Frontal cortex (tissue), 4 donors: Measurements from ENCODE around the gene LRRC42. TPM values are rescaled to one million over a fixed set of nuclear protein-coding genes. Genes with fewer than 3 reads are reported as not detected.
"Not testable (repeated sequence)": the region's sequence is repeated elsewhere in the genome, so short reads cannot be mapped to it uniquely, and the experiment has no call there.

Experiments used
- DNase-seq, 2 donors: peaks; one replicate each; pipeline ENCODE4 v3.0.0; 2012; ENCODE audit warnings: low spot score in 2 of 2
- FAIRE-seq: peaks from 2 replicates; lab custom pipeline; 2012; peaks lifted over from hg19 to GRCh38; lab: Jason Lieb, UNC
- total RNA-seq: library from RNA; depleted of rRNA; stranded (reverse); fragments of >200 nt; gene quantifications from one replicate; pipeline ENCODE4 v1.2.3, GENCODE V29; 2014
- donor health status: control.
- donor health status: control.
- donor health status: control.

Gene LRRC42
- total RNA-seq, 1 donor from 2014 or later, result 21.2 TPM

DNA sequence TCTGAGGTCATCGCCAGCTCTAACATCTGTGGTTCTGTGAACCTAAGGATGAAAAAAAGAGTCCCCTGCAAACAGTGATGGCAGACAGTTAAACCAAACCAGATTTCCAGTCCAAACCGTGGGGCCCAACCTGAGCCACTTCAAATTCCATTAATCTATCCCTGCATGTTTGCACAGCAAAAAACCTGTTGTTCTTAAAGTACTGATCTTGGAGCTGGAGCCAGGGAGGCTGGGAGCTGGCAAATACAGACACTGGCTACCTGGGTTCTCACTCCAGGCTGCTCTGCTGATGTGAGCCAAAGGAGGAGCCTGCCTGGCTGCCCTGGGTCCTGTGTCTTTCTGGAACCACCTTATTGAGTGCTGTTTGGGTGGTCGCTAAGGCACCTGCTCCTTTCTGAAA is 55.4 kb downstream of the LRRC42 start:
- FAIRE-seq (no peak), DNase-seq (no peak)

DNA sequence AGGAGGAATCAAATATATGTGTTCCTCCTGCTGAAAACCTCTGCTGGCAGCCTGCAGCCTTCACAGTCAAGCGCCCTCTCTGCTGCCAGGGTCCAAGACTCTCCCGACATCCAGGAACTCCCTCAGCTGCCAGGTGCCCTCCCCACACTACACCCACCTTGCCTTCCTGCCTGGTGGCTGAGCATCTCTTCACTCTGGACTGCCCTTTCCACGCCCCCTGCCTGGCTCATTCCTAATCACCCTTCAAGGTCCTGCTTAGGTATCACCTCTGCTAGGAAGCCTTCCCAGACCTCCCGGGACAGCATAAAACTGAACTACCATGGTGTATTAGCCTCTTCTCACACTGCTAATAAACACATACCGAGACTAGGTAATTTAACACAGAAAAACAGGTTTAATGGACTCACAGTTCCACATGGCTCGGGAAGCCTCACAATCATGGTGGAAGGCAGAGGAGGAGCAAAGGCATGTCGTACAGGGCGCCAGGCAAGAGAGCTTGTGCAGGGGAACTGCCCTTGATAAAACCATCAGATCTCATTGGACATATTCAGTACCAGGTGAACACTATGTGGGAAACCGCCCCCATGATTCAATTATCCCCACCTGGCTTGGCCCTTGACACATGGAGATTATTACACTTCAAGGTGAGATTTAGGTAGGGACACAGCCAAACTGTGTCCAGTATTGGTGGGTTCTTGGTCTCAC is 56.5 kb downstream of the LRRC42 start:
- no peak for FAIRE-seq
- DNase-seq, result no peak

DNA sequence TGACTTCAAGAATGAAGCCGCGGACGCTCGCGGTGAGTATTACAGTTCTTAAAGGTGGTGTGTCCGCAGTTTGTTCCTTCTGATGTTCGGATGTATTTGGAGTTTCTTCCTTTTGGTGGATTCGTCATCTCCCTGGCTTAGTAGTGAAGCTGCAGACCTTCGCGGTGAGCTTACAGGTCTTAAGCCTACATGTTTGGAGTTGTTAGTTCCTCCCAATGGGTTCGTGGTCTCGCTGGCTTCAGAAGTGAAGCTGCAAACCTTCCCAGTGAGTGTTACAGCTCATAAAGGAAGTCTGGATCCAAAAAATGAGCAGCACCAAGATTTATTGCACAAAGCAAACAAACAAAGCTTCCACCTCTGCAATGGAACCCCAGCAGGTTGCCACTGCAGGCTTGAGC is 57.1 kb downstream of the LRRC42 start:
- no peak for DNase-seq
- FAIRE-seq, result no peak

DNA sequence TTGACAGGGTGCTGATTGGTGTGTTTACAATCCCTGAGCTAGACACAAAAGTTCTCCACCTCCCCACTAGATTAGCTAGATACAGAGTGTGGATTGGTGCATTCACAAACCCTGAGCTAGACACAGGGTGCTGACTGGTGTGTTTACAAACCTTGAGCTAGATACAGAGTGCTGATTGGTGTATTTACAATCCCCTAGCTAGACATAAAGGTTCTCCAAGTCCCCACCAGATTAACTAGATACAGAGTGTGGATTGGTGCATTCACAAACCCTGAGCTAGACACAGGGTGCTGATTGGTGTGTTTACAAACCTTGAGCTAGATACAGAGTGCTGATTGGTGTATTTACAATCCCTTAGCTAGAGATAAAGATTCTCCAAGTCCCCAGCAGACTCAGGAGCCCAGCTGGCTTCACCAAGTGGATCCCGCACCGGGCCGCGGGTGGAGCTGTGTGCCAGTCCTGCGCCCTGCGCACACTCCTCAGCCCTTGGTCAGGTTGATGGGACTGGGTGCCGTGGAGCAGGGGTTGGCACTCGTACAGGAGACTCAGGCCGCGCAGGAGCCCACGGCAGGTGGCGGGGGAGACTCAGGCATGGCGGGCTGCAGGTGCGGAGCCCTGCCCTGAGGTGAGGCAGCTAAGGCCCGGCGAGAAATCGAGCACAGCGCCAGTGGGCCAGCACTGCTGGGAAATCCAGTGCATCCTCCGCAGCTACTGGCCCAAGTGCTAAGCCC is 57.8 kb downstream of the LRRC42 start:
- not testable (repeated sequence) for FAIRE-seq, DNase-seq

DNA sequence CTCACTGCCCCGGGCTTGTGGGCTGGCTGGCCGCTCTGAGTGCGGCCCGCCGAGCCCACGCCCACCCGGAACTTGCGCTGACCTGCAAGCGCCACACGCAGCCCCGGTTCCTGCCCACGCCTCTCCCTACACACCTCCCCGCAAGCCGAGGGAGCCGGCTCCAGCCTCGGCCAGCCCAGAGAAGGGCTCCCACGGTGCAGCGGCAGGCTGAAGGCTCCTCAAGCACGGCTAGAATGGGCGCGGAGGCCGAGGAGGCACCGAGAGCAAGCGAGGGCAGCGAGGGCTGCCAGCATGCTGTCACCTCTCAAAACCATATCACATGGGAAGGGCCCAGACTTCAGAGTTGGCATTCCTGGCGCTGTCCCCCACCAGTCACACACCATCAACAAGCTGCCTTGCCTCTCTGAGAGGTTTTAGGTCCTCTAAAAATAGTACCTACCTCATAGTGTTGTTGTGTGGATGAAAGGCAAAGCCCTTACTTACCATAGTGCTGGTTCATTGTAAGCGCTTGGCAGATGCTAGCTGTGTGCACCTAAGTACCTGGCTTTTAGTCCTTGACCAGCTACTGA is 58.4 kb downstream of the LRRC42 start:
- DNase-seq, result no peak
- no peak for FAIRE-seq

DNA sequence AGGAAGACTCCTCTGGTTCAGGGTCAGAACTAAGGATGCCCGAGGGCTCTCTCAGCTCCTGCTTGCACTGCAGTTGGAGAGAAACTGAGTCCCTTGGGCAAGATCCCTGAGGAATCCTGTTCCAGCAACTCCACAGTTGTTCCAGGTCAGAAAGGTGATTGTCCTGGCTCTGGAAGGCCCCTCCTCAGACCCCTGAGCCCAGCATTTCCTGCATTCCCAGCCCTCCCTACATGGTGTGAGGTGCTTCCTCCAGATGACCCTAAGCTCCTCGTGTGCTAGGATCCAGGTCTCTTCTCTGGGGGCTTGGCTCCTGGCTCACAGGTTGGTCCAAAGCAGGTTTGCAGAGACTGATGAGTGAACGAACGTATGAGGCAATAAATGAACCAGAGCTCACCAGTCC is 60.4 kb downstream of the LRRC42 start:
- DNase-seq (no peak), FAIRE-seq (no peak)

DNA sequence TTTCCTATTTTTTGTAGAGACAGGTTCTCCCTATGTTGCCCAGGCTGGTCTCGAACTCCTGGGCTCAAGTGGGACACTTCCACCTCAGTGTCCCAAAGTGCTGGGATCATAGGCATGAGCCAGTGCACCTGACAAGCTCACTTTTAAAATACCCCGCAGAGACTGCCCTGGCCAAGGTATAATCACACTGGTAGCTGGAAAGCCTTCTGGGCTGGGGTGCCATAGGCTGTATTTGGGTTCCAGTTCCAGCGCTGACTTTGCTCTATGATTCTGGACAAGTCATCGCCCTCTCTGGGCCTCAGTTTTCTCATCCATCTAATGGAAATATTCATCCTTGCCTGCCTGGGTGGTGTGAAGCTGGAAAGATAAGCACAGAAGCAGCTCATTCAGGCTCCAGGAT is 61.5 kb downstream of the LRRC42 start:
- DNase-seq (no peak), FAIRE-seq (no peak)

DNA sequence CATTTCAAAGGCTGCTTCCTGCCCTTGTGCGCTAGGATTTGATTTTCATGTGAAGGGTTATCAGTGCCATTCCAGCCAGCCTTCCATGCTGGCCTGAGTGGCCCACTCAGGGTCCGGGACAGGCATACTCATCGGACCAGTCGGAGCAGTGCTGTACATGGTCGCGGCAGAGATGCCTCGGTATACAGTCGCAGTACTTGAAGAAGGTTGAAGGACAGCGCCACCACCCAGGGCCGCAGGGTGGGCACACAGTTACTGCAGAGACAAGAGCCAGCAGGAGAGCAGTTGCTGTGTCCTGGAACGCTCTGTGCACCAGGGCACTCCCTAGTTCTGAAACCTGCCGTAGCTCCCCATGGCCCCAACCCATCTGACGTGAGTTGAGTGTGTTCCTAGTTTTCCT is 62.7 kb downstream of the LRRC42 start:
- DNase-seq (no peak), FAIRE-seq (no peak)

DNA sequence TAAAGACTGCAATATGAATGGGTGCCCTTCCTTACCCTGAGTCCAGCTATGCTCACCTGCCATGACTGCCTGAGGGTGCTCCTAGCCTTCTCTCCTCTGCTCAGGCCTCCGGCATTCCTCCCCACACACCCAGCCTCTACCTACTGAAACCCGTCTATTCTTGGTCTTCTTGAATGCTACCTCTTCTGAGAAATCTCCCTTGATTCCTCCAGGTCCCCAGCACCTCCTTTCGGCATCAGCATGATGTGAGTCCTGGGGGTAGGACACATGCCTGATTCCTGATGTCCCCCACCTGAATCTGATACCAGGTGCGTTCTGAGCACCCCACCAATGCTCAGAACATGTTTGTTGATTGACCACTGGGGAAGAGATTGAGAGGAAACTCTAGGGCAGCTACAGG is 63.3 kb downstream of the LRRC42 start:
- FAIRE-seq (no peak), DNase-seq (no peak)

DNA sequence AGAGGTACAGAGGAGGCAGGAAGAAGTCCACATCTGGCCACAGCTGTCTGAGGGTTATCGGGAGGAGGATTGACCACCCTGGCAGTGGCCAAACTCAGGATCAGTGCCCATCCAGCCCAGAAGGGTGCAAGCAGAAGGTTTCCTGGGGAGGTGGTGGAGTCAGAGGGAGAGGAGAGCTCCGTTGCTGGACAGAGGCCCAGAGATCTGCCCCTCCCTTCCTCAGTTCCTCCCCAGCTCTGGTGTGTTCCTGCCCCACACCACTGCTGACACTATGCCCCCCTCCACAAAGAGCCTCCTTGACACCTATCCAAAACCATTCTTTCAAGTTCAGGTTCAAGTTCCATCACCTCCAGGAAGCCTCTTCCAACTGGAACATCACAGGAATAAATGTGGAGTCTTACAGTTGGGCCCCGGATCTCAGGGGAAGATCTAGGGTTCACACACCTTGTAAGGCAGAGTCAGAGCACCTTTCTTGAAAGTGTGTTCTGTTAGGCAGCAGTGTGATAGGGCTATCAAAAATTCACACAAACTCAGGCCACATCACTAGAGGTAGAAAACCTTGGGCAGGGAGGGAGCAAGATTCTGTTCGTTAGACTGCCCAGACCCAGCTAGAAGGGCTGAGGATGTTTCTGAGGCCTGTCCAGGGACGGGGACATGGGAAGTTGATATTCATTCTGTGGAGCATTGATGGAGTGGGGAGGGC is 64.4 kb downstream of the LRRC42 start:
- FAIRE-seq (no peak), DNase-seq (no peak)

DNA sequence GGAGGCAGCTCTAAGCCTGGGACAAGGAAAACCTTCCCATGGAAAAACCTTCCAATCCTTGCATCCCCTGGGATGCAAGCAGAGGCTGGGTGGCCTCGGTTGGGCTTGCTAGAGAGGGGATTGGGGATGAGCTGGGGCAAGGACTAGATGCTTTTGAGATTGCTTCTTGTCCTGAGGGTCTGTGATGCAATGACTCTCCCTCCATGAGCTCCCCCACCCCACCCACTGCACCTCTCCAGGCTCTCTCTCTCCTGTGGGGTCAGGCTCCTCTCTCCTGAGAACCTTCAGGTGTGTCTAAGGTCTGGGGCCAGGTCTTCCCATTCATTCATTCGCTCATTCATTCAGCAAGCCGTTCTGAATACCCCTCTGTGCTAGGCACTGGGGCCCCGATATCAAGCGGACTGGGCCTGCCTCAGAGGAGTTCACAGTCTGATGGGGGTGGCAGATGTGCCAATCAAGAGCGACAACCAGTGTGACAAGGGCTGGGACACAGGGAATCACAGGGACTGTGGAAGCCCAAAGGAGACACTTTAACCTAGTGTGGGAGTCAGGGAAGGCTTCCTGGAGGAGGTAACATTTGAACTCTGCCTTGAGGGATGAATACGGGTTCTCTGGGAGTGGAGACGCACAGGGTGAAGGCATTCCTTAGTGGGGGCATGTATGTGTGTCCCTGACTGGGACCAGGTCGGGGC is 65.3 kb downstream of the LRRC42 start:
- DNase-seq (no peak), FAIRE-seq (no peak)

DNA sequence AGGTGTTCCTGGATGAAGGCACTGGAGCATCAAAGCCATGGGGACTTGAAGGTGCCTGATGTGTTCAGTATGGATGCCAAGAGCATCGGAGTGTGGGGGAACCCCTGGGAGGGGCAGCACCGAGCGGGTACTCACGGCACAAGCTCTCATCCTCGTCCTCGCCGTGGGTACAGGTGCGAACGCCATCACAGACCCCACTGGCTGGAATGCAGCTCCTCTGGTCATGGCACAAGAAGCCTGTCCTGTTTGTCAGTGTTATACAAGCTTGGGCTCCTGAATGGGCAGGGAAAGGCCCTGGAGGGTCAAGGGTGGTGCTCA is 65.8 kb downstream of the LRRC42 start:
- DNase-seq, result no peak
- no peak for FAIRE-seq

DNA sequence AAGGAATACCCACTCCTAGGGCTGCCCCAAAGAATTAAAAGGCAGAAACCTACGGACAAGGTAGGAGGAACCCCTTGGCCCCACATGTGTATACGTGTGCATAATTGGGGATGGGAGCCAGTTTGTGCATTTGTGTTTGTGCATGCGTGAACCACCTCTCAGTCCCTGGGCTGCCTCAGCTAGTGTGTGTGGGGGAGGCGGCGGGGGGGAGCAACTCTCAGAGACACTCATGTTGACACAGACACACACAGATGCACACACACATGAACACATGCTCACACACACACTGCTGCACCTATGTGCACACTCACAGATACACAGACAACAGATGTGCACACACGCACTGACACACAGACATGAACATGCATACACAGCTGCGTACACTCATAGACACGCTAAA is 66.7 kb downstream of the LRRC42 start:
- FAIRE-seq (no peak), DNase-seq (no peak)

DNA sequence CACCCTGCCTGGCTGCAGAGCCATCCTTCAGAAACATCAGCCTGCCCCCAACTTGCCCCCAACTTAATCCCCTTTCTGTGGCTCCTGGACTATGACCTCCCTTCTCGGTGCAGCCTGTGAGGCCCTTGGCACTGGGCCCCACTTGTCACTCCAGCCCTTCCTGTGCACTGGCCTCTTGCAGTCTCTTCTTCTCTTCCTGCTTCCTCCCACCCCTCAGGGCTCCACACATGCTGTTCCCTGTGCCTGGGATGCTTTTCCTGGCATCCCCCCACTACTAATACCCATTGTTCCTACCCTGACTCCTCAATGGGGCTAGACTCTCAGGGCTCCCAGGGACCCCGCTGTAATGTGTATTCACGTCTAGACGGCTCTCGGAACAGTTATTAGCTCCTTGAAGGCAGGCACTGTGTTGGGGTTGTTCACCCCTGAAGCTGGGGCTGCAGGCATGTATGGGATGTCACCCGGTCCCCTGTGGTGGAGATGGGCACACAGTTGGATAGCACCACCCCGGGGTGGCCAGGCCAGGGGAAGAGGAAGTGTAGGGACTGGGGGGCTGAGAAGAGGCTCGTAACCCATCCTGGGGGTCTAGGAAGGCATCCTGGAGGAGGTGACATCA is 67.4 kb downstream of the LRRC42 start:
- DNase-seq (no peak), FAIRE-seq (no peak)

DNA sequence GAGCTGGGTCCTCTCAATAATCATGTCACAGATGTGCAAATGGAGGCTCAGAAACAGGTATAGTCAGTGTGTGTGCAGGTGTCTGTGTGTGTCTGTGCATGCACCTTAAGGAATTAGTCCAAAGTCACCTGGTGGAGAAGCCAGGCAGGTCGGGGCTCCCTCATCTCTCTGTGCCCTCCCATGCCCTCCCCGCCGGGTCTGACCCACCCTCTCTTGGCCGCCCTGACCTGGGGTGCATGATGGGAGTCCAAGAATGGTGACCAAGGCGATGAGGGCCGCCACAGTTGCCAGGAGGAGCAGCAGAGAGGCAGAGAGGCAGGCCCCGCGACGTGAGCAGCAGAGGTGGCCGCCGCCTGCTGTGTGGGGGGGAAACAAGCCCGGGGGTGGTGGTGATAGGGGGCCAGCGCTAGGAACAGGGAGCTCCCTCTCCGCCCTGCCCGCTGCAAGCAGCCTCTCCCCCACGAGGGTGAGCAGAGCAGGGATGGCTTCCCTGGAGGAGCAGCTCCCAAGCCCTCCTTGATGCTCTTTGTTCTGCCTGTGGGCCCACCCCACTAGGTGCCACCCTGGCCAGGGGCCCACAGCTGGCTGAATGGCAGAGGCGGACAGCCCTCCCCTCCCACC is 68.0 kb downstream of the LRRC42 start:
- FAIRE-seq (no peak), DNase-seq (no peak)

DNA sequence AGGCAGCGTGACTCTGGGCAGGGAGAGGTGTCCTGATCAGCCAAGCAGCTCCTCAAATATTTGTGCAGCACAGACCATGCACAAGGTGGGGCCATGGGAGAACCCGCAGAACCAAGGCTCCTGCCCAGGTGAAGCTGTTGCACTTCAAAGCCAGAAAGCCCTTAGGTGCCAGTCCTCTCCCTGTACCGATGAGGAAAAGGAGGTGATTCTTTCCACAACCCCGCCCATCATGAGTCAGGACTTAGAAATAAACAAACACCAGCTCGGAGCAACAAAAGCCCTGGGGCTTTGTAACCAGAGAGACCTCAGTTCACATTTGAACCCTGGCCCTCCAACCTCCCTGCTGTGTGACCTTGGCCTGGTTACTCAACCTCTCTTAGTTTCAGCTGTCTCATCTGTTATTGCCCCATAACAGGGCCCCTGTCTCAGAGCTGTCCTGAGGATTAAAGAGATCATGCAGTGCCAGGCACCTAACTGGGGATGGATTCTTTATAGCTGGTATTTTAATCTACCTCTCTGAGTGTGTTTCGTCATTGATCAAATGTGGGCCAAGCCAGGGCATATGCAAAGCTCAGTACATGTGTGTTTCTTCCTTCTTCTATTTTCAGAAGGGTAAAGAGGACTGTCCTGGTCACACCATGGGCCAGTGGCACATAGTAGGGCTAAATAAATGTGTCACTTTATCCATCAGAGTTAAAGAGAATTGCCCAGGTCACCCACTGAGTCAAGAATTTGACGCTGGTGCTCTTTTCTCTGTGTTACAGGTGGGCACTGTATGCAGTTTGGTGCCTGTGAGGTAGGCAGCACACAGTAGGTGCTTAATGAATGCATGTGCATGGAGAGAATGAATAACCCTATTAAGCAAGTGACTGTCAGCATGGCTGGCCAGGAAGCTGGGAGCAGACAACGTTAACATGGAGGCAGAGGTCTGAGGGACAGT is 70.5 kb downstream of the LRRC42 start:
- DNase-seq, result no peak
- no peak for FAIRE-seq
